Choroid plexus epithelial cell (primary cell): ENCODE measurements around the gene VKORC1.

Experiments
- DNase-seq: peaks from one replicate; pipeline ENCODE4 v3.0.0-alpha.2; 2010; ENCODE audit warnings: low read depth
- H3K4me3 ChIP-seq: 2 replicates; pipeline ENCODE4 v1.5.1; 2011; ENCODE audit warnings: low read depth, mild to moderate bottlenecking, control low read depth, low read length, moderate library complexity
- CTCF ChIP-seq: conservative IDR thresholded peaks from 2 replicates; pipeline ENCODE4 v1.5.1; 2011; ENCODE audit warnings: low read depth, mild to moderate bottlenecking, control low read depth, inconsistent platforms, low read length, moderate library complexity

The VKORC1 gene

GRCh38 chr16:31067342-31067741 is 27.3 kb downstream of the VKORC1 start:
- no peak for TF ChIP-seq CTCF
- no peak for DNase-seq
- no peak overlapping the region for H3K4me3 ChIP-seq

GRCh38 chr16:31064882-31065461 is 29.6 kb downstream of the VKORC1 start:
- H3K4me3 ChIP-seq = no peak overlapping the region
- DNase-seq = peak; percentile 95
- TF ChIP-seq CTCF = no peak

GRCh38 chr16:31063843-31064611 is 30.6 kb downstream of the VKORC1 start:
- no peak overlapping the region for H3K4me3 ChIP-seq
- DNase-seq = no peak
- TF ChIP-seq CTCF = no peak

- no peak for TF ChIP-seq CTCF
- DNase-seq = no peak
- no peak overlapping the region for H3K4me3 ChIP-seq
Measured at GRCh38 chr16:31063495-31063842, 31.1 kb downstream of the VKORC1 start.

GRCh38 chr16:31061813-31062440 is 32.7 kb downstream of the VKORC1 start:
- H3K4me3 ChIP-seq = no peak overlapping the region
- no peak for DNase-seq
- TF ChIP-seq CTCF = no peak

GRCh38 chr16:31061126-31061812 is 33.3 kb downstream of the VKORC1 start:
- TF ChIP-seq CTCF = no peak
- no peak for DNase-seq
- H3K4me3 ChIP-seq = no peak overlapping the region
